Measurements from ENCODE around the gene SLC2A5.
"Not testable (repeated sequence)": the region's sequence is repeated elsewhere in the genome, so short reads cannot be mapped to it uniquely, and the experiment has no call there.

Gene SLC2A5

GRCh38 chr1:9031484-9032259 lies 37.8 kb downstream of the SLC2A5 start:
- DNase-seq: no peak

DNA sequence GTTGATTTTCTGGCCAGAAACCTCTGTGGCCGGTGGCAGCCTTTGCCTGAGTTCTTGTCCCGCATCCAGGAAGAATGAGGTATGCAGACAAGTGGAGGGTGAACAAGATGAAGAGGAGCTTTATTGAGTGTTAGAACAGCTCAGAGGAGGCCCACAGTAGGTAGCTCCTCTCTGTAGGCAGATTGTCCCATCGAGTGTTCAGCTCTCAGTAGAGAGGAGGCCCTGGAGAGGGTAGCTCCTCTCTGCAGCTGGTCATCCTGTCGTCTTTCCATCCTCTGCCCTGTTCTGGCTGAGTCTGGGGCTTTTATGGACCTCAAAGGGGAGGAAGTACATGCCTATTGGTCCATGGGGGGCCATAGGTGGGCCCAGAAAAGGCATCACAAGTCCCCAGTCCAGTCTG lies 38.4 kb downstream of the SLC2A5 start:
- DNase-seq: not testable (repeated sequence)

- DNase-seq: no peak
Measured at GRCh38 chr1:9028921-9029705, 40.3 kb downstream of the SLC2A5 start.

DNA sequence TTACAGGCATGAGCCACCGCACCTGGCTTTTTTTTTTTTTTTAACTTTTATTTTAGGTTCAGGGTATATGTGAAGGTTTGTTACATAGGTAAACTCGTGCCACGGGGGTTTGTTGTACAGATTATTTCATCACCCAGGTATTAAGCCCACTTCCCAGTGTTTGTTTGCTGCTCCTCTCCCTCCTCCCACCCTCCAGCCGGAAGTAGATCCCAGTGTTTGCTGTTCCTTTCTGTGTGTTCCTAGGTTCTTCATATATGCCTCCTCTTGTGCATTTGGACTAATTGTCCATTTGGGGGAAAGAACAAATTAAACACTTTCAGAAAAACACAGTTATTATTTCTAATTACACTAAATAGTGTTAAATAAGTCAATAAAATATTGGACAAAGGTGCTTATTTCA lies 42.1 kb downstream of the SLC2A5 start:
- DNase-seq: no peak

DNA sequence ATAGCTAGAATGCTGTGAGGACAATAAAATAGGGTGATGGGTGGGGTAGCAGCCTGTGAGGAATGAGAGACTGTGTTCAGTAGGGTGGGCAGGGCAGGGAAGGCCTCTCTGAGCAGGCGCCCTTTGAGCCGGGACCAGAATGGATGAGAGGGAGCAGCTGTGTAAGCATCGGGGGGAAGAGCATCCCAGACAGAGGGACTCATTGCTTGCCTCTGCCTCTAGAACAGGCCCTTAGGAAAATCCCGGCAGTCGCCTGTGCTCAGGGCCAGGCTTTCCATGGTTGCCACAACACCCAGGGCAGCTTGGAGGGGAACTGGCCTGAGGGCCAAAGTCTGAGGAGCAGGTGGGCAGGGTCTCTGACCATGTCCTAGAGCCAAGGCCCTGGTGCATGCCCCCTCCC lies 44.0 kb downstream of the SLC2A5 start:
- DNase-seq: no peak

- no peak for DNase-seq
Measured at GRCh38 chr1:9024837-9025236, 44.6 kb downstream of the SLC2A5 start.

- no peak for DNase-seq
Measured at GRCh38 chr1:9022773-9023172, 46.7 kb downstream of the SLC2A5 start.

DNA sequence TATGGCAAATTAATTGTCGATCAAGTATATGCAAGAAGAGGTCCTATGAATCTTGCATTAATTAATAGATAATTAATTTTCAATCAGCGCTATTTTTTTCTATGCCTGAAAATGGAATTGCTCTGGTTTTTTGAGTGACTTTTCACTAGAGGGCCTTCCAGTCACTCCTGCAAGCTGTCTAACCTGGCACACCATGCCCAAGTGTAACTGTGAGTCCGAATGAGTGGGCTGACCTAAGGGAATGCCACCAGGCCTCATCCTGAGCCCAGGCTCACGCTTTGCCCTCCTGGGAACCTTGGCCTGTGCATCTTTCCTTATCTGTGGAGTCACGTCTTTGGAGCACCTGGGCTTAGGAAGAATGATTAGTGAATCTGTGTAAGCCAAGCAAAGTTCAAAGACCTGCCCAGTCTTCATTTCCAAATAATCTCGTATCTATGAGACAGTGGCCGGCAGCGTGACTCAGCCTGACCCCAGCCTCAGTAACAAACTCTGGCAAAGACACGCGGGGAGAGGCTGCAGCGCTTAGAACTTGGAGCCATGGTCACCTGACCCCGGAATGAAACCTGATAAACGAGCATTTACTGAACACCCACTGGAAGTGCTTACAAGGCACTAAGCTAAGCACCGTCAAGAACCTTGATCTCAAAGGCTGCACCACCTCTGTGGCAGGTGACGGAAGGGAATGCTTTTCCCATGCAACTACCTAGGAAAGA lies 47.3 kb downstream of the SLC2A5 start:
- not testable (repeated sequence) for DNase-seq

DNA sequence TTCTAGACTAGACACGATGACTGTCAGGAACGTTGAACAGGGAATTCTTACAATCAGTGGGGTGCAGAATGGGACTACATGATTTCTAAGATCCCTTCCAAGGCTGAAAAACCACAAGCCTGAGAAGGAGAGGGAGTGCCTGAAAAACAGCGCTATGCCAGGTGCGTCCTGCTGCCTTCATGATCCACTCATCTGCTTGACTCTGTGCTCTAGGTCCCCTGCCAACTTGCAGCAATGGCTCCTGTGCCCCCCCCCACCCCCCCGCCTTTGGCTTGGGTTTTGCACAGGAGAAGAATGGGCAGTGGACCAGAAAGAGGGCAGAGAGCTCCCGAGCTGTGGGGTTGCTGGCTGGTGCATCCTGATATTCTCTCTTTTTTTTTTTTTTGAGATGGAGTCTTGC lies 49.1 kb downstream of the SLC2A5 start:
- DNase-seq: no peak

DNA sequence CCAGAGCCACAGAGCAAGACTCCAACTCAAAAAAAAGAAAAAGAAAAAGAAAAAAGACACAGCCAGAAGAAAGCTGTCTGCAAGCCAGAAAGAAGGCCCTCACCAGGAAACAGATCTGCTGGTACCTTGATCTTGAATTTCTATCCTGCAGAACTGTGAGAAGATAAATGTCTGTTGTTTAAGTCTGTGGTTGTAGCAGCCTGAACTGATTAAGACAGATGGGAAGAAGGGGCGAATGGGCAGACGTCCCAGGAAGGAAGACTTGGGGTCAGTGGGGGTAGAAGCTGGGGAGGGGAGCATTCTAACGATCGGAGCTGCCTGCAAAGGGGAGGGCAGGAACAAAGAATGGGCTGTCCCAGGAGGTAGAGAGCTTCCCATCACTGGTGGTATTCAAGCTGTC lies 49.5 kb downstream of the SLC2A5 start:
- DNase-seq: no peak

DNA sequence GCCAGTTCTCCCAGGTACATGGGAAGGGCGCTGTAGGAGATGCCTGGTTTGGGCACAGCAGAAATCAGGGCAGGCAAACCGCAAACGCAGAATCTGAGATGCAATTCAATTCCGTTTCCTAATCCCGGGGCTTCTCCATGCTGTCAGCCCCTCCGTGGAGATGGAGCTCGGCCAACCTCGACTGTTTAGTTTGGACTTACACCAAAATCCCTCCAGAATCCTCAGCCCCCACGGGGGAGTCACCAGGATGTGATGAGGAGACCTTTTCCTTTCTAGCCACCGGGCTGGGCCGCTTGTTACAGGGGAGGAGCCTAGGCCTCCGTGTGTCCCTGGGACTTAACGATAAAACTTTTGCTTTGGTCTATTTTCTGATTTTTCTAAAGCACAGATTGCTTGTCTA lies 51.1 kb downstream of the SLC2A5 start:
- DNase-seq: no peak

DNA sequence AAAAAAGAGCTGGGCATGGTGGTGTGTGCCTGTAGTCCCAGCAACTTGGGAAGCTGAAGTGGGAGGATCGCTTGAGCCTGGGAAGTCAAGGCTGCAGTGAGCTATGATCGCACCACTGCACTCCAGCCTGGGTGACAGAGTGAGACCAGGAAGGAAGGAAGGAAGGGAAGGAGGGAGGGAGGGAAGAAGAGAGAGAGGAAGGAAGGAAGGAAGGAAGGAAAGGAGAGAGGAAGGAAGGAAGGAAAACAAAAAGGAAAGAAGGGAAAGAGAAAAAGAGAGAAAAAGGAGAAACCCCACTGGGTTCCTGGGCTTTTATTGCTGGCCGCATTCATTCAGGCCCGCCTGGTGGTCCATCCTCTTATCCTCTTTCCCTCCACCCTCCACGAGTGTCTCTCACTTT lies 53.0 kb downstream of the SLC2A5 start:
- DNase-seq: no peak

GRCh38 chr1:9014475-9015375 lies 54.7 kb downstream of the SLC2A5 start:
- no peak for DNase-seq

DNA sequence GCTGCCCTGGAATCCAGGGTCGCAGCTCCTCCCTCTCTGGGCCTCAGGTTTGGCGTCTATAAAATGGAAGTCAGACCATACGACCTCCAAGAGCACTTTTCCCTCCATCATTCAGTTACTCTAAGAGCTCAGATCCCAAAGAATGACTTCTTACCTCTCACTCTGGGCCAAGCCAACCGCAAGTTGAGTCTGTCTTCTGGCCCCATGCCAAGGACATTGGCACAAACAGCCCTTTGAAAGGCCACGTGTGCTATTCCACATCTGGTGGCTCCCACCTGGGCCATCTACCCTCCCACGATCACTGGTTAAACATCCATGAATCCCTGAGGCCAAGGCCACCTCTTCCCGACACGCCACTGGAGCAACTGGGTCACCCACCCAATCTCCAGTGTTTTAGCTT lies 55.6 kb downstream of the SLC2A5 start:
- no peak for DNase-seq

DNA sequence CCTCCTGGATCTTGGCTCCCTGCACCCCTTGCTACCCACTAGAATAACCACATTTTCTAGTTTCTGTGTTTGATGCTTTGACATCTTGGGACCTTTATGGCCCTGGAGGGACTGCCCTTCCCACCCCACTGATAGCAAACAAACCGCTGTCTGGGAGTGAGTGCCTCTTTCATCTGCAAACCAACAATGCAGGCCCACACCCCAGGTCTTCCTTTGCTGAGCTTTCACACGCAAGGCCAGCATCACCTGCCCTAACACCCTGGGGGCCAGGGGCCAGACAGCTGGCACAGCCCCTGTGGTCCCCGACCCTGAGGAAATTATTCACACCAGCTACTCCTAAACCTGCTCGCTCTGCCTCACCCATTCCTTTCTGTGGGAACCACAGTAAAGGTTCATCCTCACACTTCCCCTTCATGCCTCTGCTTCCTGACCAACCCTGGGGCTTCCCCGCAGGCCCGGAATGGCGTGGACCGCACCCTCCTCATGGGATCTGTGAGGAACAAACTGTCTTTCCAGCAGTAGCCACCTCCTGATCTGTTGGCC lies 58.6 kb downstream of the SLC2A5 start:
- DNase-seq: no peak

DNA sequence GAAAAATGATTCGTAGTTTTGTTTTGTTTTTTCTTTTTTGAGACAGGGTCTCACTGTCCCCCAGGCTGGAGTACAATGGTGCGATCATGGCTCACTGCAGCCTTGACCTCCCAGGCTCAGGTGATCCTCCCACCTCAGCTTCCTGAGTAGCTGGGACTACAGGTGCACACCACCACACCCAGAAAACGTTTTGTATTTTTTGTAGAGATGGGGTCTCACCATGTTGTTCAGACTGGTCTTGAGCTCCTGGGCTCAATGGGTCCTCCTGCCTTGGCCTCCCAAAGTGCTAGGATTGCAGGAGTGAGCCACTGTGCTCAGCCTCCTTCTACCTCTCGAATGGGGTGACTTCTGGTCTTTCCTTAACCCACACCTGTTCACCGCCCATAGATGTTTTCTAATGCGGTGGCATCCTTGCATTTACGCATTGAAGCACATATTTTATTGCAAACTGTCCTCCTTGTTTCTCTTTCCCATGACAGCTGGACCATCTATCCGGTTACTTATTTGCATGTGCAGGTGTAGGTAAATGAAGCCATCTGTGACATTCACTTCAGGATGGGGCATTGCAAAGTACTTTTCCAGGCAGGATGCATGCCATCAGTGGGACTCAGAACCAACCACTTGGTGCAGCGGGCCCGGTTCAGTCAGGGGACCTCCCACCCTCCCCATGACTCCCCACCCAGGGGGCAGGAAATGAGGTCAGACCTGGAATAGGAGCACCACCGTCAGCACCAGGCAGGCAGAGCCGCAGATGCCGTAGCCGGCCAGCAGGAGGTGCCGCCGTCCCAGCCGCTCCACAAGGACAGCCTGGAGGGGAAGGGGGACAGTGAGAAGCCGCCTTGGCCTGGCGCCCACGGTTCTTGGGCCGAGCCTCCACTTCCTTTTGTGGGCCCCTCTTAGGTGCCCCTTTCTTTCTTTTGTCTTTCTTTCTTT lies 59.7 kb downstream of the SLC2A5 start:
- peak in 1 of 2 donors; percentile 50 for DNase-seq

DNA sequence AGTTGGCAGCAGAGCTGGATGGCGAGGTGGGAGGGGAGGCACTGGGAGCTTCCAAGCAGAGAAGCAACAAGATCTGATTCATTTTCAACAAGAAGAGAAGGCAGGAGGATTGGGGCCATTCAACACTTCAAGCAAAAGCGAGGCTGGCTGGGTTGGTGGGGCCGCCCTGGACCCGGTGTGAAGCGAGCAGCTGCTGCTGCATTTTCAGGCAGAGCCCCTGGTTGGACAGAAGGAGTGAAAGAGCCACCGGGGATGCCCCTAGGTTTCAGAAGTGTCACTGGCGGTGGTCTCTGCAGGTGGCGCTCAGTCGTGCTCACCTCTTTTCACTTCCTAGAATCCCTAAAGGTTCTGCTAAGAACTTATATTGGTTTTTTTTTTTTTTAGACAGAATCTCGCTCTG lies 61.2 kb downstream of the SLC2A5 start:
- DNase-seq: no peak

DNA sequence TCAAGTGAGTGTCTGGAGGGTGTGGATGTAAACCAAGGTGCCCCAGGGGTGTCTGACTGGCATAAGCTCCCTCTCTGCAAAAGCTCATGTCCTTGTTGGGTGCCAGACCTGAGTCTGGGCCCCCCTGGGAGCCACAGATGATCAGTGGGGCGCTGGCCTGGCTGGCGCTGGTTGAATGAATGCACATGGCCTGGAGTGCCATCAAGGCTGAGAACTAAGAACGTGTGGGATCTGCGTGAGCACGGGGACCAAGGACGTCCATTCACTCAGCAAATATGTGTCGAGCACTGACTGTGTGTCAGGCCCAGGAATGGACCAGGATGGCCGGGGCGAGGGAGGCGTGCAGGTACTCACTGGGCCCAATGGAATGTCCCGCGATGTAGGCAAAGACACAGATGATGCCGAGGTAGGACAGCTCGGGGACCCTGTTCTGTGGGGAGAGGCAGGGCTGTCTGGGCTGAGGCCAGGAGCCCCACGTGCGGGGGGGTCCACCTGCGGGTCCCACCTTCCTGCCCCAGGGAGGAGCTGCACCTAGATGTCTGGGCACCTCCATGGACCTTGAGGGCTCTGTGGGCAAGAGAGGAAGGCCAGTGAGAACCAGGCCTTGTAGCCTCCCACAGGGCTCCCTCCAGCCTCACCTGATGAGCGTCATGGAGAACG lies 62.3 kb downstream of the SLC2A5 start:
- no peak for DNase-seq

GRCh38 chr1:9005395-9005708 lies 64.1 kb downstream of the SLC2A5 start:
- no peak for DNase-seq

DNA sequence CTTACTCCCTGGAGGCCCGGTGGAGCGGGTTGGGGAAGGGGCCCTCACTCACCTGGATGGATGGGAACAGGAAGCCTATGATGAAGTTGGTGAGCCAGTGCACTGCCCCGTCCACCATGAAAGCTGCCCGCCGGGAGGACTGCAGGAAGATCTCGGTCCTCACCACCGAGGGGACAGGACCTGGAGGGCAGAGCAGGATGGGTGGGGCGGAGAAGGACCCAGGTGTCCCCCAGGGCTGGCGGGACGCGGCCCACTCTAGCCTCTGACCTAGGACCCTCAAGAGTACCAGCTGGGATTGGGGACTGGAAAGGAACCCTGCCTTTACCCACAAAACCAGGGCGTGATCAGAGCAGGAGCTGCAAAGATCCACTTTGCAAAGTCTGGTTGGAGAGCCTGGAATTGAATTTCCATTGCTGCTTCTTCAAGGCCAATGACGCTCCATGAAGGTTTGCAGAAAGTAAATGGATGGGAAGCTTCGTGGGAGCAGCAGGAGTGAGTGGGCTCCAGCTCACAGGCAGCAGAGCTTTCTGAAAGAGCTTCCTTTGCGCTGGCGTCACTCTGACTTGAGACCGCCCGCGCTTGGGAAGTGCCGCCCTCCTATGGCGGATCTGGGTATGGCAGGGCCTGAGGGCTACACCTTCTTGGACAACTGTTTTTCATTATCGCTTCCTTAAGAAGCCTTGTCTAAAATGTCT lies 64.6 kb downstream of the SLC2A5 start:
- DNase-seq: peak; percentile 90 to 91

All from stimulated activated CD4-positive, alpha-beta T cell treated with anti-CD3 and anti-CD28 coated beads, Interleukin-2, amount 100 ng/mL, for 24 hours (primary cell).